Brain microvascular endothelial cell (primary cell): ENCODE data around the gene VCAN.

Source experiments
- DNase-seq: peaks from one replicate; pipeline ENCODE4 v3.0.0-alpha.2; 2020
- H3K27ac ChIP-seq: fragments of 250-450 bp; sonication (Bioruptor Pico); 2 replicates; pipeline ENCODE4 v1.5.1; 2020; ENCODE audit warnings: mild to moderate bottlenecking, moderate library complexity
- H3K27me3 ChIP-seq: fragments of 250-450 bp; sonication (Bioruptor Pico); replicated peaks from 2 replicates; pipeline ENCODE4 v1.5.1; 2020; ENCODE audit warnings: mild to moderate bottlenecking
- H3K36me3 ChIP-seq: fragments of 250-450 bp; sonication (Bioruptor Pico); replicated peaks from 2 replicates; pipeline ENCODE4 v1.5.1; 2020; ENCODE audit warnings: mild to moderate bottlenecking
- H3K4me3 ChIP-seq: 2 replicates; pipeline ENCODE4 v1.5.1; 2011; ENCODE audit warnings: low read depth, mild to moderate bottlenecking, control low read depth, low read length, moderate library complexity
- in situ Hi-C: cut with HindIII; loops from 2 replicates; pipeline ENCODE4 v1.10.0; 2017; ENCODE audit warnings: low sequenced_read_pairs, low pct_ligation_motif_present
- TF ChIP-seq, protein P1 (sequence below): IDR thresholded peaks from 2 replicates; pipeline ENCODE4 v1.5.1; 2011; ENCODE audit warnings: low read depth, mild to moderate bottlenecking, moderate library complexity, low read length, control low read depth, inconsistent platforms; ENCODE audit errors: missing control alignments

VCAN gene

DNA sequence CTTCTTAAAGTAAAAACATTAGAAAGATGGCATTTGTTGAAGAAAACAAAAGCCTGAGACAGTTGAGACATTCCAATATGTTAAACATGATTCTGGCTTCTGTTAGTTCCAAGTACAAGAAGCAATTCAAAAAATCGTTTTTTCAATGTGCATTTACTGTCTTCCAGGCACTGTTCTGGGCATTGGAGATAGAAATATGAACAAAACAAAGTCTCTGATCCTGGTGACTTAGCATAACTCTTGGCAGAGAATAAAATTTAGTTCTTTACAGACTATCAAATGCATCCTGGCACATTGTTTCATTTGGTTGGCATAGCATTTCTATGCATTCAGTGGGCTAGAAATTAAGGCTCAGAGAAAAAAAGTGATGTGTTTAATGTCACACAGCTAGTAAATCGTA, 77.5 kb downstream of the VCAN start:
- H3K27ac ChIP-seq = no peak overlapping the region
- DNase-seq = no peak
- H3K27me3 ChIP-seq = no peaks in the 10 kb centered on the region
- no peak overlapping the region for H3K4me3 ChIP-seq
- in situ Hi-C loops = no loop called here
- TF ChIP-seq, protein P1, sequence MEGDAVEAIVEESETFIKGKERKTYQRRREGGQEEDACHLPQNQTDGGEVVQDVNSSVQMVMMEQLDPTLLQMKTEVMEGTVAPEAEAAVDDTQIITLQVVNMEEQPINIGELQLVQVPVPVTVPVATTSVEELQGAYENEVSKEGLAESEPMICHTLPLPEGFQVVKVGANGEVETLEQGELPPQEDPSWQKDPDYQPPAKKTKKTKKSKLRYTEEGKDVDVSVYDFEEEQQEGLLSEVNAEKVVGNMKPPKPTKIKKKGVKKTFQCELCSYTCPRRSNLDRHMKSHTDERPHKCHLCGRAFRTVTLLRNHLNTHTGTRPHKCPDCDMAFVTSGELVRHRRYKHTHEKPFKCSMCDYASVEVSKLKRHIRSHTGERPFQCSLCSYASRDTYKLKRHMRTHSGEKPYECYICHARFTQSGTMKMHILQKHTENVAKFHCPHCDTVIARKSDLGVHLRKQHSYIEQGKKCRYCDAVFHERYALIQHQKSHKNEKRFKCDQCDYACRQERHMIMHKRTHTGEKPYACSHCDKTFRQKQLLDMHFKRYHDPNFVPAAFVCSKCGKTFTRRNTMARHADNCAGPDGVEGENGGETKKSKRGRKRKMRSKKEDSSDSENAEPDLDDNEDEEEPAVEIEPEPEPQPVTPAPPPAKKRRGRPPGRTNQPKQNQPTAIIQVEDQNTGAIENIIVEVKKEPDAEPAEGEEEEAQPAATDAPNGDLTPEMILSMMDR = no peak
- H3K36me3 ChIP-seq = peaks cover 84% of the 10 kb centered on the region

DNA sequence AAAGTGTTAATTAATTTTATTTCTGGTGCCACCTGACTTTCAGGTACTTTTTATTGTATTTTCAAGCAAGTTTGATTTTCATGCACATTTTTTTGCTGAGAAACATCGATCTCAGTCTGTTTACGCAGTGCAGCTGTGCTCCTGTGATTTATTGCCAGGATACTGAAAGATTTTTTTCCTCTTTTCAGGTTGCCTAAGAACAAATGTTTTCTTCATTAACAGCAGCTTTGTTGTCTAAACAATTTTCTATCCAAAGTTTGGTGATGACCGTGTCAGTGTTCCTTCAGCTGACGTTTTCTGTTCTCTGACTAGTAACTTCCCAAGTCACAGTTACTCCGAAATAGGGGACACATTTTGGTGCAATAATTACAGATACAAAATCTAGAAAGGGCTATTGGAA, 78.1 kb downstream of the VCAN start:
- H3K4me3 ChIP-seq = no peak overlapping the region
- in situ Hi-C loops = no loop called here
- peaks cover 87% of the 10 kb centered on the region for H3K36me3 ChIP-seq
- no peaks in the 10 kb centered on the region for H3K27me3 ChIP-seq
- TF ChIP-seq, protein P1 = no peak
- DNase-seq = no peak
- H3K27ac ChIP-seq = no peak overlapping the region

DNA sequence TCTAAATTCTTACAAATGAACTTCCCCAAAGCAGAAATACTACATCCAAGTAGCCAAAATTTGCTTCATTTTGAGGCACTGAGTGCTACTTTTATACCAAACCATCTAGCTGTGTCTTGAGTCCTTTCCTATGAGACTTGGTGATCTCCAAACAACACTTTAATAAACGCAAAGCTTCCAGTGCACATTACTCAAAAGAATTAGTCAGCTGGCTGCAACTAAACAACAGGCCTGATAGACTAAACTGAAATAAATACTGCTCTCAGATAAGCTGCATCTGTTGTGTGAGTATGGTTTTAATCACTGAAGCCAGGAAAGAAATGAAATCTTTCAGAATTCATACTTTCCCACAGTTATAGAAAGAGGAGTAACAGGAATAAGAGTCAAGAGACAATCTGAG, 80.3 kb downstream of the VCAN start:
- in situ Hi-C loops = no loop called here
- H3K36me3 ChIP-seq = peaks cover 88% of the 10 kb centered on the region
- TF ChIP-seq, protein P1 = no peak
- H3K27ac ChIP-seq = no peak overlapping the region
- no peak for DNase-seq
- H3K27me3 ChIP-seq = no peaks in the 10 kb centered on the region
- no peak overlapping the region for H3K4me3 ChIP-seq

GRCh38 chr5:83552275-83552674, 80.7 kb downstream of the VCAN start:
- in situ Hi-C loops = no loop called here
- no peak overlapping the region for H3K27ac ChIP-seq
- H3K27me3 ChIP-seq = no peaks in the 10 kb centered on the region
- TF ChIP-seq, protein P1 = no peak
- no peak overlapping the region for H3K4me3 ChIP-seq
- peaks cover 88% of the 10 kb centered on the region for H3K36me3 ChIP-seq
- DNase-seq = no peak

DNA sequence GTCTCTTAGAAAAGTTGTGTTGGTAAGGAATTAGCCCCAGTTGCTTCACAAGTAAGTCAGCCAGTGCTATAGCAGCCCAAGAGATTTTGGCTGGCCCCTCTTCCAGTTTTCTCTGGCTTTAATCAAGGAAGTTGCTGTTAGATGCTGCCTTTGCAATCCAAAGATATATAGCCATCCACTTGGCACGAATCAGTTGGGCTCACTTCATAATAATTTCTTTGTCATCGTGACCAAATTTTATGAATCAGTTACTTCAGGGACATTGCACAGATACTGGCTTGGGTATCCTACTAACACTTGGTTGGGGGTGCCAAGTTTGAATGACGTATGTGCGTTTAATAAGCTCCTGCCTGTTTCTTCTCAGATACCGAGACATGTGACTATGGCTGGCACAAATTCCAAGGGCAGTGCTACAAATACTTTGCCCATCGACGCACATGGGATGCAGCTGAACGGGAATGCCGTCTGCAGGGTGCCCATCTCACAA, 81.5 kb downstream of the VCAN start:
- in situ Hi-C loops = no loop called here
- H3K36me3 ChIP-seq = peaks cover 87% of the 10 kb centered on the region
- no peak overlapping the region for H3K27ac ChIP-seq
- TF ChIP-seq, protein P1 = no peak
- H3K27me3 ChIP-seq = no peaks in the 10 kb centered on the region
- DNase-seq = no peak
- no peak overlapping the region for H3K4me3 ChIP-seq

- in situ Hi-C loops = no loop called here
- Histone ChIP-seq H3K36me3 (peaks cover 79% of the 10 kb centered on the region), H3K27me3 (no peaks in the 10 kb centered on the region), H3K27ac (peak overlapping the region; percentile 0), H3K4me3 (no peak overlapping the region)
- no peak for DNase-seq
- TF ChIP-seq, protein P1 = no peak
Observed at GRCh38 chr5:83554133-83554532, 82.6 kb downstream of the VCAN start.
